Measurements from ENCODE around the gene HARBI1. TPM values are rescaled to one million over a fixed set of nuclear protein-coding genes. Genes with fewer than 3 reads are reported as not detected.

Gene HARBI1
- total and polyA plus RNA-seq, 10 of the 15 experiments (the other 5 are each of a cell fraction or from before 2014, with no cell fraction given): 3.6 to 8.4 (median 5.2) TPM

- Histone ChIP-seq H3K4me2 (ENCODE audit: control insufficient read depth, insufficient read depth) (no peak overlapping the region), H2AFZ (ENCODE audit: control insufficient read depth, low read depth, low read length) (no peak overlapping the region), H3K9ac (ENCODE audit: control insufficient read depth, insufficient read depth, low read length) (no peak overlapping the region), H3K27ac (ENCODE audit: control insufficient read depth, insufficient read depth) (no peak overlapping the region), H3K27me3 (replicated peaks in 1 of 2; ENCODE audit: control insufficient read depth in 2 of 2, insufficient read depth in 2 of 2, low read length in 1 of 2) (no peaks in the 10 kb centered on the region), H3K9me3 (replicated peaks; ENCODE audit: control insufficient read depth, insufficient read depth, low read length) (no peaks in the 10 kb centered on the region), H3K4me1 (ENCODE audit: control insufficient read depth, insufficient read depth, low read length) (no peaks in the 10 kb centered on the region), H4K20me1 (ENCODE audit: control insufficient read depth, insufficient read depth) (no peaks in the 10 kb centered on the region), H3K4me3 (no peak overlapping the region), H3K36me3 (ENCODE audit: control insufficient read depth in 2 of 2, insufficient read depth in 2 of 2, low read length in 1 of 2) (peaks cover 4 to 7% of the 10 kb centered on the region in 2 experiments), H3K79me2 (ENCODE audit: control insufficient read depth, insufficient read depth, low read length) (no peaks in the 10 kb centered on the region)
- intact Hi-C loops (cut with micrococcal nuclease; ENCODE audit: unreplicated experiment) (no loop called here), in situ Hi-C loops (cut with MboI) (no loop called here)
- no peak for DNase-seq (ENCODE audit: low read depth, low spot score)
- CTCF ChIA-PET: interaction anchor here (0.6 to 1.9 kb wide), 2 partner anchors 9 to 138 kb away, joined by 4 to 5 read pairs; no protein-coding TSS in a partner anchor
- WGBS (ENCODE audit: insufficient coverage, insufficient replicate concordance, low lambda C conversion rate, missing lambda C conversion rate): 100% methylated on average over 3 of the region's 3 CpGs
- SMC1A ChIA-PET (ENCODE audit: uncharacterized antibody, unreplicated experiment): interaction anchor here (0.5 to 0.7 kb wide), 4 partner anchors 9 to 1060 kb away, joined by 3 read pairs; no protein-coding TSS in a partner anchor
- no peak for FAIRE-seq
- RAD21 ChIA-PET (ENCODE audit: unreplicated experiment): no interaction called here
- no peak for ATAC-seq
- no TSS peak for BruUV-seq (replicated peaks)
- TF ChIP-seq ATF7 (IDR thresholded peaks at IDR 0.05; ENCODE audit: low read depth) (no peak), CEBPB (IDR thresholded peaks at IDR 0.05; ENCODE audit: borderline replicate concordance in 1 of 2, low read depth in 2 of 2, low read length in 2 of 2) (no peak), FOXK2 (IDR thresholded peaks at IDR 0.05) (no peak), USF2 (IDR thresholded peaks at IDR 0.05; ENCODE audit: borderline replicate concordance, low read depth, low read length) (no peak), PKNOX1 (IDR thresholded peaks at IDR 0.05) (no peak), SUZ12 (IDR thresholded peaks at IDR 0.05; ENCODE audit: unreplicated experiment) (no peak), EZH2 (IDR thresholded peaks at IDR 0.05; ENCODE audit: borderline replicate concordance, control insufficient read depth, low read depth, low read length) (no peak), NR2C1 (IDR thresholded peaks at IDR 0.05) (no peak)
- POLR2A ChIA-PET: interaction anchor here (0.6 kb wide), 2 partner anchors 16 to 1143 kb away, joined by 4 read pairs; no protein-coding TSS in a partner anchor
Observed at GRCh38 chr11:46643531-46643930, 26.5 kb upstream of the HARBI1 start.
